Measurements from ENCODE around the gene SLC19A1.

The SLC19A1 gene

DNA sequence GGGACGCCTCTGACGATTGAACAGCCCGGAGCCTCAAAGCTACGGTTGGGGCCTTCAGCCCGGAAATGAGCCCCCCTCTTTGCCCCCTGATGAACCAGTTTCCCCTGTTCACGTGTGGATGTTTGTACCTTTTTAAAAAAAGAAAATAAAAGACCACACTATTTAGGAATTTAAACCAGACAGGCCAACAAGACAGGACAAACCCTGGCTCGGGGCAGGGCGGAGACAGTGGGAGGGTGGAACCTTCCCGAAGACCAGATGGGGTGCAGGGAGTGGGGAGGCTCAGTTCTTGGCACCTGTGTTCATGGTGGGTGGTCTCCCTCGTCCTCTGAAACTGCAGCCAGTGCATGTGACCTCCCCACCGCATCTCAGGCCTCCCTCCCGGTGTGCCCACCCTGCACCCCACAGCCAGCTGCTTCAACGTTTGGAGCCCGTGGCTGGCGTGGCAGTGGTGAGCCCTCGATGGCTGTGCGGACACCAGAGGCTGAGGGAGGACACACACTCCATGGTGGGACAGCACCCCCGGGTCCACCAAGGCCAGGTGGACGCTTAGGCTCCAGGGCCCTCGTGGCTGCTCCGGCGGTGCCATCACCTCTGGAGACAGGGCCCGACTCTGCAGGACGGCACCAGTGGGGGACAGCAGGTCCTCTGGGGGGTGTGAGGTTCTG lies 91.7 kb downstream of the SLC19A1 start:
- no peak for DNase-seq

DNA sequence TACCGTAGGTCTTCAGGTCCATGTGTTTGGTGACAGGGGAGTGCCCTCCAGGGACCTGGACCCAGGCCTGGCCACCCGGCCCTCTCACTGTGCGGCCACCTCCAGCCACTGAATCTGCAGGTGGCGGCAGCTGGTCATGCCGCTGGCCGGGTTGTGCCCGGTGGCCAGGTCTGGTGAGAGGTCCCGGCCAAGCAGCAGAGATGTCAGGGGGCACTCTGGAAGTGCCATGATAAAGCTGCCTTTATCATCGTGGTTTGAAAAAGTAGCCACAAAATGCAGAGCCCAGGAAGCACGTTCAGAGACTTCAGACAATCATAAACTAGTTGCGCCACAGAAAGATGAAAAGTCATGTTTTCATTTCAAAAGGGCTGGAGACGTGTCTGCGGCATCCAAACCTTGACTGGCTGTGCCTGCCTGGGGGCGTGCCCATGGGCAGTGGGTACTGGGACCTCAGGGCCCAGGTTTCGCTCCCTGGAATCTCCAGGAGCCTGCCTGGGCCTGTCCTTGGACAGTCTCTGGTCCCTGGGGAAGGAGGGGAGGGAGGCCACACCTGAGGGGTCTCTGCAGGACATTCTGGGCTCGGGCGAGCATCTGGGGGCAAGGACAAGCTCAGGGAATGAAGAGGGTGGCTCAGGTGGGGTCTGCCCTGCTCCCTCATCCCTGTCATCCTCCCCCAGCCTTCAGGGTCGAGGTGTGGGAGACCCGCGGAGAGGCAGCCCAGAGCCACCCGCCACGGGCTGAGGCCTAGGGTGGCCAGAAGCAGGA lies 92.4 kb downstream of the SLC19A1 start:
- no peak for DNase-seq

- DNase-seq, result no peak
These were observed 93.2 kb downstream of the SLC19A1 start for GRCh38 chr21:45448810-45449657.

- no peak for DNase-seq
These were observed 93.9 kb downstream of the SLC19A1 start for GRCh38 chr21:45448283-45448809.

All from NCI-H2171 treated with DMSO at 0.1 percent for 48 hours (cell line).